Thymus (tissue), 11 donors: Measurements from ENCODE around the gene MYLK4. TPM values are rescaled to one million over a fixed set of nuclear protein-coding genes. Genes with fewer than 3 reads are reported as not detected.
A peak's percentile ranks its signal among the peaks of the same experiment; 100 is the strongest.

ENCODE experiments used
- DNase-seq, 9 donors: peaks; one replicate each; pipeline ENCODE4 v3.0.0-alpha.2; 2013; ENCODE audit warnings: low spot score in 9 of 9, low read depth in 6 of 9, missing footprints in 1 of 9
- H3K27ac ChIP-seq, 2 donors: one replicate each; pipeline ENCODE4 v1.5.1; 2013; ENCODE audit warnings: control low read depth in 1 of 2, low read depth in 1 of 2, low read length in 1 of 2, mild to moderate bottlenecking in 1 of 2, moderate library complexity in 1 of 2
- H3K27me3 ChIP-seq, 2 donors: one replicate each; pipeline ENCODE4 v1.5.1; 2013; ENCODE audit warnings: low read length in 1 of 2; ENCODE audit not compliant: control insufficient read depth in 2 of 2, insufficient read depth in 1 of 2
- H3K36me3 ChIP-seq, 2 donors: one replicate each; pipeline ENCODE4 v1.5.1; 2013; ENCODE audit warnings: low read length in 1 of 2, mild to moderate bottlenecking in 1 of 2, moderate library complexity in 1 of 2; ENCODE audit not compliant: control insufficient read depth in 2 of 2, insufficient read depth in 2 of 2
- H3K4me1 ChIP-seq, 2 donors: one replicate each; pipeline ENCODE4 v1.5.1; 2013; ENCODE audit warnings: low read length in 2 of 2; ENCODE audit not compliant: control insufficient read depth in 2 of 2, insufficient read depth in 2 of 2
- H3K4me3 ChIP-seq, 2 donors: one replicate each; pipeline ENCODE4 v1.5.1; 2013; ENCODE audit warnings: low read length in 2 of 2, control low read depth in 1 of 2, mild to moderate bottlenecking in 1 of 2
- H3K9me3 ChIP-seq, 2 donors: one replicate each; pipeline ENCODE4 v1.5.1; 2013; ENCODE audit warnings: low read length in 1 of 2, mild to moderate bottlenecking in 1 of 2; ENCODE audit not compliant: control insufficient read depth in 2 of 2, insufficient read depth in 1 of 2
- WGBS: extraction: QIAGEN DNeasy Blood & Tissue Kit; methylation state at CpG from one replicate; pipeline ENCODE4 v1.1.7; 2013; 5-methylcytosine and 5-hydroxymethylcytosine counted together
- polyA plus RNA-seq: library from polyadenylated mRNA; stranded (reverse); fragments of 200-250 nt; gene quantifications from one replicate; pipeline ENCODE4 v1.2.3, GENCODE V29; 2013
- total RNA-seq: library from RNA; stranded (reverse); fragments of 120-200 nt; gene quantifications from one replicate; pipeline ENCODE4 v1.2.4, GENCODE V29; 2013
- donor health status: healthy.

Gene MYLK4
- total and polyA plus RNA-seq, 2 donors, result 0.42 to 0.52 TPM

GRCh38 chr6:2640551-2640950 lies 110.2 kb downstream of the MYLK4 start:
- Histone ChIP-seq H3K4me1 (no peaks in the 10 kb centered on the region), H3K36me3 (no peaks in the 10 kb centered on the region), H3K9me3 (no peaks in the 10 kb centered on the region), H3K27me3 (no peaks in the 10 kb centered on the region), H3K27ac (no peak overlapping the region), H3K4me3 (no peak overlapping the region)
- WGBS, result 82% methylated on average over 4 of the region's 4 CpGs
- no peak for DNase-seq

GRCh38 chr6:2639896-2640295 lies 110.8 kb downstream of the MYLK4 start:
- DNase-seq, result no peak
- H3K36me3 ChIP-seq, result no peaks in the 10 kb centered on the region
- no peak overlapping the region for H3K27ac ChIP-seq
- no peaks in the 10 kb centered on the region for H3K9me3 ChIP-seq
- 96% methylated on average over 8 of the region's 8 CpGs for WGBS
- no peak overlapping the region for H3K4me3 ChIP-seq
- no peaks in the 10 kb centered on the region for H3K27me3 ChIP-seq
- H3K4me1 ChIP-seq, result peaks cover 0 to 2% of the 10 kb centered on the region in 2 donors

- H3K9me3 ChIP-seq, result no peaks in the 10 kb centered on the region
- peaks cover 2% of the 10 kb centered on the region in 2 donors for H3K27me3 ChIP-seq
- H3K4me3 ChIP-seq, result no peak overlapping the region
- no peak for DNase-seq
- no peaks in the 10 kb centered on the region for H3K36me3 ChIP-seq
- WGBS, result 98% methylated on average over 13 of the region's 13 CpGs
- peaks cover 2 to 8% of the 10 kb centered on the region in 2 donors for H3K4me1 ChIP-seq
- H3K27ac ChIP-seq, result no peak overlapping the region
Observed at GRCh38 chr6:2639167-2639566, 111.6 kb downstream of the MYLK4 start.

GRCh38 chr6:2636672-2637071 lies 114.0 kb downstream of the MYLK4 start:
- no peak overlapping the region for H3K27ac ChIP-seq
- no peak for DNase-seq
- 98% methylated on average over 19 of the region's 19 CpGs for WGBS

GRCh38 chr6:2635911-2636310 lies 114.8 kb downstream of the MYLK4 start:
- Histone ChIP-seq H3K4me1 (peaks cover 5 to 15% of the 10 kb centered on the region in 2 donors), H3K36me3 (no peaks in the 10 kb centered on the region), H3K9me3 (peaks cover 0 to 6% of the 10 kb centered on the region in 2 donors), H3K27ac (no peak overlapping the region), H3K27me3 (peaks cover 6 to 18% of the 10 kb centered on the region in 2 donors), H3K4me3 (no peak overlapping the region)
- no peak for DNase-seq
- 99% methylated on average over 12 of the region's 12 CpGs for WGBS

More at GRCh38 chr6:2636672-2637071, 114.0 kb downstream of the MYLK4 start:
- Histone ChIP-seq H3K27me3 (peaks cover 6 to 18% of the 10 kb centered on the region in 2 donors), H3K36me3 (no peaks in the 10 kb centered on the region), H3K4me3 (no peak overlapping the region), H3K4me1 (peaks cover 5 to 15% of the 10 kb centered on the region in 2 donors), H3K9me3 (peaks cover 0 to 6% of the 10 kb centered on the region in 2 donors)

- no peaks in the 10 kb centered on the region for H3K36me3 ChIP-seq
- H3K27ac ChIP-seq, result no peak overlapping the region
- 7% methylated on average over 67 of the region's 67 CpGs for WGBS
- peaks cover 5 to 15% of the 10 kb centered on the region in 2 donors for H3K4me1 ChIP-seq
- H3K9me3 ChIP-seq, result peaks cover 0 to 6% of the 10 kb centered on the region in 2 donors
- DNase-seq, result peak; percentile 50 to 89 (median 79)
- H3K27me3 ChIP-seq, result peaks cover 6 to 18% of the 10 kb centered on the region in 2 donors
- H3K4me3 ChIP-seq, result peak overlapping the region; percentile 6 to 49
Observed at GRCh38 chr6:2634139-2634964, 116.4 kb downstream of the MYLK4 start.

- H3K27ac ChIP-seq, result no peak overlapping the region
- no peaks in the 10 kb centered on the region for H3K36me3 ChIP-seq
- peaks cover 6 to 18% of the 10 kb centered on the region in 2 donors for H3K27me3 ChIP-seq
- H3K4me3 ChIP-seq, result peak overlapping the region; percentile 6 to 49
- 96% methylated on average over 13 of the region's 13 CpGs for WGBS
- peak in 1 of 9 donors; percentile 4 for DNase-seq
- peaks cover 0 to 6% of the 10 kb centered on the region in 2 donors for H3K9me3 ChIP-seq
- H3K4me1 ChIP-seq, result peaks cover 5 to 15% of the 10 kb centered on the region in 2 donors
Observed at GRCh38 chr6:2633736-2634135, 117.0 kb downstream of the MYLK4 start.

- peaks cover 6 to 18% of the 10 kb centered on the region in 2 donors for H3K27me3 ChIP-seq
- H3K27ac ChIP-seq, result no peak overlapping the region
- peaks cover 0 to 6% of the 10 kb centered on the region in 2 donors for H3K9me3 ChIP-seq
- no peaks in the 10 kb centered on the region for H3K36me3 ChIP-seq
- DNase-seq, result no peak
- 98% methylated on average over 11 of the region's 11 CpGs for WGBS
- no peak overlapping the region for H3K4me3 ChIP-seq
- peaks cover 5 to 15% of the 10 kb centered on the region in 2 donors for H3K4me1 ChIP-seq
Observed at GRCh38 chr6:2632976-2633584, 117.6 kb downstream of the MYLK4 start.

GRCh38 chr6:2632368-2632767 lies 118.4 kb downstream of the MYLK4 start:
- Histone ChIP-seq H3K27ac (no peak overlapping the region), H3K36me3 (no peaks in the 10 kb centered on the region), H3K4me3 (no peak overlapping the region), H3K4me1 (peaks cover 5 to 15% of the 10 kb centered on the region in 2 donors), H3K27me3 (peaks cover 6 to 18% of the 10 kb centered on the region in 2 donors), H3K9me3 (peaks cover 0 to 6% of the 10 kb centered on the region in 2 donors)
- 94% methylated on average over 10 of the region's 10 CpGs for WGBS
- DNase-seq, result no peak
